Central memory CD4-positive, alpha-beta T cell (primary cell): ENCODE results near the gene EEIG1.

Experiments
- DNase-seq: peaks from one replicate; pipeline ENCODE4 v3.0.0; 2022

EEIG1 gene

GRCh38 chr9:128001151-128001778 lies 20.5 kb upstream of the EEIG1 start:
- DNase-seq = no peak

- no peak for DNase-seq
Measured at GRCh38 chr9:127999461-127999860, 18.7 kb upstream of the EEIG1 start.

GRCh38 chr9:127993721-127994120 lies 12.9 kb upstream of the EEIG1 start:
- no peak for DNase-seq

GRCh38 chr9:127991757-127992274 lies 11.0 kb upstream of the EEIG1 start:
- no peak for DNase-seq

GRCh38 chr9:127991017-127991756 lies 10.4 kb upstream of the EEIG1 start:
- peak; percentile 19 for DNase-seq

- DNase-seq = no peak
Measured at GRCh38 chr9:127990554-127990953, 9.8 kb upstream of the EEIG1 start.

- no peak for DNase-seq
Measured at GRCh38 chr9:127989094-127989493, 8.3 kb upstream of the EEIG1 start.

GRCh38 chr9:127987103-127987614 lies 6.4 kb upstream of the EEIG1 start:
- no peak for DNase-seq

GRCh38 chr9:127985011-127985410 lies 4.2 kb upstream of the EEIG1 start:
- no peak for DNase-seq

GRCh38 chr9:127983847-127984289 lies 3.1 kb upstream of the EEIG1 start:
- DNase-seq = no peak

GRCh38 chr9:127982912-127983311 lies 2.1 kb upstream of the EEIG1 start:
- DNase-seq = no peak

- DNase-seq = no peak
Measured at GRCh38 chr9:127981559-127982121, 851 bp upstream of the EEIG1 start.

- peak; percentile 45 for DNase-seq
Measured at GRCh38 chr9:127980060-127980705, 606 bp downstream of the EEIG1 start.

GRCh38 chr9:127979333-127980059 lies 1.3 kb downstream of the EEIG1 start:
- DNase-seq = no peak

GRCh38 chr9:127979015-127979332 lies 1.8 kb downstream of the EEIG1 start:
- no peak for DNase-seq

- DNase-seq = no peak
Measured at GRCh38 chr9:127977884-127978647, 2.7 kb downstream of the EEIG1 start.

- DNase-seq = no peak
Measured at GRCh38 chr9:127977009-127977883, 3.5 kb downstream of the EEIG1 start.

- DNase-seq = peak; percentile 80
Measured at GRCh38 chr9:127976498-127976897, 4.3 kb downstream of the EEIG1 start.

- DNase-seq = no peak
Measured at GRCh38 chr9:127975376-127976315, 5.1 kb downstream of the EEIG1 start.
